ENCODE measurements around the gene SOHLH1.

SOHLH1 gene

GRCh38 chr9:135736979-135737839 is 37.9 kb upstream of the SOHLH1 start:
- no peaks in the 10 kb centered on the region for H3K9me2 ChIP-seq (replicated peaks; ENCODE audit: insufficient read depth, low read length)
- no peaks in the 10 kb centered on the region for H3K36me3 ChIP-seq (replicated peaks; ENCODE audit: insufficient read depth, low read length)
- no peak overlapping the region for H2AFZ ChIP-seq (ENCODE audit: low read length)
- H3K4me3 ChIP-seq (ENCODE audit: low read length), result no peak overlapping the region
- peaks cover 81% of the 10 kb centered on the region for H3K27me3 ChIP-seq (replicated peaks; ENCODE audit: insufficient read depth, low read length)
- H3K4me2 ChIP-seq (ENCODE audit: low read depth, low read length), result no peak overlapping the region
- no peaks in the 10 kb centered on the region for H3F3A ChIP-seq (ENCODE audit: insufficient read depth, low read length)
- no peaks in the 10 kb centered on the region for H3K4me1 ChIP-seq (ENCODE audit: low read length)
- no peak overlapping the region for H3K9ac ChIP-seq (ENCODE audit: low read length)
- no peaks in the 10 kb centered on the region for H3K79me2 ChIP-seq (ENCODE audit: low read length)
- no peak overlapping the region for H3K27ac ChIP-seq (ENCODE audit: low read length)
- no peaks in the 10 kb centered on the region for H3K9me3 ChIP-seq (replicated peaks; ENCODE audit: insufficient read depth, low read length)
- no peaks in the 10 kb centered on the region for H4K20me1 ChIP-seq (ENCODE audit: insufficient read depth, low read length)
- DNase-seq, result no peak
- TF ChIP-seq, protein P1, sequence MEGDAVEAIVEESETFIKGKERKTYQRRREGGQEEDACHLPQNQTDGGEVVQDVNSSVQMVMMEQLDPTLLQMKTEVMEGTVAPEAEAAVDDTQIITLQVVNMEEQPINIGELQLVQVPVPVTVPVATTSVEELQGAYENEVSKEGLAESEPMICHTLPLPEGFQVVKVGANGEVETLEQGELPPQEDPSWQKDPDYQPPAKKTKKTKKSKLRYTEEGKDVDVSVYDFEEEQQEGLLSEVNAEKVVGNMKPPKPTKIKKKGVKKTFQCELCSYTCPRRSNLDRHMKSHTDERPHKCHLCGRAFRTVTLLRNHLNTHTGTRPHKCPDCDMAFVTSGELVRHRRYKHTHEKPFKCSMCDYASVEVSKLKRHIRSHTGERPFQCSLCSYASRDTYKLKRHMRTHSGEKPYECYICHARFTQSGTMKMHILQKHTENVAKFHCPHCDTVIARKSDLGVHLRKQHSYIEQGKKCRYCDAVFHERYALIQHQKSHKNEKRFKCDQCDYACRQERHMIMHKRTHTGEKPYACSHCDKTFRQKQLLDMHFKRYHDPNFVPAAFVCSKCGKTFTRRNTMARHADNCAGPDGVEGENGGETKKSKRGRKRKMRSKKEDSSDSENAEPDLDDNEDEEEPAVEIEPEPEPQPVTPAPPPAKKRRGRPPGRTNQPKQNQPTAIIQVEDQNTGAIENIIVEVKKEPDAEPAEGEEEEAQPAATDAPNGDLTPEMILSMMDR (IDR thresholded peaks at IDR 0.05; ENCODE audit: low read length), result no peak
- no peak for TF ChIP-seq EZH2 (optimal IDR thresholded peaks at IDR 0.05; ENCODE audit: low read depth, low read length)
- no peak for TF ChIP-seq EZH2phosphoT487 (IDR thresholded peaks at IDR 0.05; ENCODE audit: low read length)

GRCh38 chr9:135736272-135736978 is 37.1 kb upstream of the SOHLH1 start:
- H3K4me3 ChIP-seq (ENCODE audit: low read length), result no peak overlapping the region
- no peak for TF ChIP-seq EZH2phosphoT487 (IDR thresholded peaks at IDR 0.05; ENCODE audit: low read length)
- no peaks in the 10 kb centered on the region for H3K9me3 ChIP-seq (replicated peaks; ENCODE audit: insufficient read depth, low read length)
- peaks cover 78% of the 10 kb centered on the region for H3K27me3 ChIP-seq (replicated peaks; ENCODE audit: insufficient read depth, low read length)
- no peaks in the 10 kb centered on the region for H3K79me2 ChIP-seq (ENCODE audit: low read length)
- H3K4me1 ChIP-seq (ENCODE audit: low read length), result no peaks in the 10 kb centered on the region
- H3K4me2 ChIP-seq (ENCODE audit: low read depth, low read length), result no peak overlapping the region
- no peak overlapping the region for H2AFZ ChIP-seq (ENCODE audit: low read length)
- no peak overlapping the region for H3K27ac ChIP-seq (ENCODE audit: low read length)
- H3K36me3 ChIP-seq (replicated peaks; ENCODE audit: insufficient read depth, low read length), result no peaks in the 10 kb centered on the region
- no peaks in the 10 kb centered on the region for H3F3A ChIP-seq (ENCODE audit: insufficient read depth, low read length)
- H3K9me2 ChIP-seq (replicated peaks; ENCODE audit: insufficient read depth, low read length), result no peaks in the 10 kb centered on the region
- no peak for DNase-seq
- no peak overlapping the region for H3K9ac ChIP-seq (ENCODE audit: low read length)
- H4K20me1 ChIP-seq (ENCODE audit: insufficient read depth, low read length), result no peaks in the 10 kb centered on the region

DNA sequence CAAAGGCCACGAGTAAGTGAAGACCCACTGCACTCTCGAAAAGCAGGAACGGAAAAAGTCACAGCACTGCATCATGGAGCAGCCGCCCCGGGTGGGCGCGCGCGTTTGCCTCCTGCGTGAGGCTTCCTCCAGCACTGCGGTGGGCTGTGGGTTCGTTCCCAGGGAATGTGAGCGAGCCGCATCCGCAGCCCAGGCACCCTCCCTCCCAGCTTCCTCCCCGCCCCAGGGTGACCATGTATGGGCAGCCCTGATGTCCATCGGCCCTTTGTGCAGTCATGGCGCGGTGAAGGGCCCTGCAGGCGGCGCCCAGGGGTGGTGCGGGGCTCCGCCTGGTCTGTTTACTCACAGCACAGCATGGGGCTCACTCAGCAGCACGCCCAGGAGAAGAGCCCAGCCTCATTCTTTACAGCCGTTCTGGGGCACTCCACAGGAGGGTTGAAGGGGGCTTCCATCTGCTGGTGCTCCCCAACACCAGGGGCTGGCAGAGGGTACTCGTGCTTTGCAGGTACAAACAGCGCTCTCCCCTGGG is 35.4 kb upstream of the SOHLH1 start:
- no peaks in the 10 kb centered on the region for H4K20me1 ChIP-seq (ENCODE audit: insufficient read depth, low read length)
- no peak overlapping the region for H3K4me2 ChIP-seq (ENCODE audit: low read depth, low read length)
- no peak for DNase-seq
- no peak overlapping the region for H3K4me3 ChIP-seq (ENCODE audit: low read length)
- no peaks in the 10 kb centered on the region for H3K79me2 ChIP-seq (ENCODE audit: low read length)
- no peak overlapping the region for H3K27ac ChIP-seq (ENCODE audit: low read length)
- peaks cover 79% of the 10 kb centered on the region for H3K27me3 ChIP-seq (replicated peaks; ENCODE audit: insufficient read depth, low read length)
- no peak overlapping the region for H3K9ac ChIP-seq (ENCODE audit: low read length)
- H2AFZ ChIP-seq (ENCODE audit: low read length), result no peak overlapping the region
- no peaks in the 10 kb centered on the region for H3K9me2 ChIP-seq (replicated peaks; ENCODE audit: insufficient read depth, low read length)
- H3K4me1 ChIP-seq (ENCODE audit: low read length), result no peaks in the 10 kb centered on the region
- TF ChIP-seq, protein P1 (IDR thresholded peaks at IDR 0.05; ENCODE audit: low read length), result no peak
- no peak for TF ChIP-seq EZH2phosphoT487 (IDR thresholded peaks at IDR 0.05; ENCODE audit: low read length)
- no peaks in the 10 kb centered on the region for H3F3A ChIP-seq (ENCODE audit: insufficient read depth, low read length)
- no peaks in the 10 kb centered on the region for H3K36me3 ChIP-seq (replicated peaks; ENCODE audit: insufficient read depth, low read length)
- H3K9me3 ChIP-seq (replicated peaks; ENCODE audit: insufficient read depth, low read length), result no peaks in the 10 kb centered on the region
